ENCODE results near the gene PDCD6IP.
A peak's percentile ranks its signal among the peaks of the same experiment; 100 is the strongest.

Gene PDCD6IP

DNA sequence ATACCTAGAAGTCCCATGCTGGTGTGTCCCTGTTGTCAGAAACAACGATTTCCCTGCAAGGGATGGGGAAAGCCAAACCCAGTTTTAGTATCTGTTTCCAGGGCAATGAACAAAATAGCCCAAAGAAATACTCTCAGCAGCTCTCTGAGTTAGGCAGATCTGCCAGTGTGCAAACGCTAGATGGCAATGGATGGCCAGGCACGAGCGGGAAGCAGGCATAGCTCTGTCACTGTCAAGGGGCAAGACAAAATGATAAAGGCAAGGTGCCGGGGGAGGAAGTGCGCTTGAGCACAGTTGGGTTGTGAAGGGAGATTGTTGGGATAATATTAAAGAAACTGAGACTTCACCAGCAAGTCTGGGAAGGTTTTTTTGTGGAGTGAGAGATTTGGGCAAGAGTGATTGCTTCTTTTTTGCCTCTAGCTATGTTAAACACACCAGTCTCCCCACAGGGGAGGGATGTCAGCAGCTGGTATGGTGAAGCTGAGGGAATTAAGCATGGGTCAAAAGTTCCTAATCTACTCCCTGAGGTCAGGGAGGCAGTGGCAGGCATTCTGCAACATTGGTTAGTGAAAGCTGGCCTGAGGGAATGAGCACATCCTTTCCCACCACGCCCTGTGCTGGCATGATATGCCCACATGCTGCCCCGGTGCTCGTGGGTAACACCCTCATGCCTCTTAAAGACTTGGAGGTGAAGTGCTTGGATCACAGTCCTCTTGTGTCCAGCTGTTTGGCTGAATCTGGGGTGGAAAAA lies 117.5 kb downstream of the PDCD6IP start:
- no peak overlapping the region for H3K9ac ChIP-seq (ENCODE audit: low read depth, low read length, poor library complexity, severe bottlenecking)
- H3K4me1 ChIP-seq (ENCODE audit: insufficient read depth, low read length, poor library complexity, severe bottlenecking): peaks cover 60% of the 10 kb centered on the region
- no peak overlapping the region for H3K4me2 ChIP-seq (ENCODE audit: low read depth, low read length, poor library complexity, severe bottlenecking)
- H3F3A ChIP-seq (ENCODE audit: low read depth): no peaks in the 10 kb centered on the region
- H3K9me2 ChIP-seq (replicated peaks; ENCODE audit: low read depth, low read length): no peaks in the 10 kb centered on the region
- no peaks in the 10 kb centered on the region for H3K9me3 ChIP-seq (ENCODE audit: insufficient read depth, low read depth, low read length)
- TF ChIP-seq, protein P1, sequence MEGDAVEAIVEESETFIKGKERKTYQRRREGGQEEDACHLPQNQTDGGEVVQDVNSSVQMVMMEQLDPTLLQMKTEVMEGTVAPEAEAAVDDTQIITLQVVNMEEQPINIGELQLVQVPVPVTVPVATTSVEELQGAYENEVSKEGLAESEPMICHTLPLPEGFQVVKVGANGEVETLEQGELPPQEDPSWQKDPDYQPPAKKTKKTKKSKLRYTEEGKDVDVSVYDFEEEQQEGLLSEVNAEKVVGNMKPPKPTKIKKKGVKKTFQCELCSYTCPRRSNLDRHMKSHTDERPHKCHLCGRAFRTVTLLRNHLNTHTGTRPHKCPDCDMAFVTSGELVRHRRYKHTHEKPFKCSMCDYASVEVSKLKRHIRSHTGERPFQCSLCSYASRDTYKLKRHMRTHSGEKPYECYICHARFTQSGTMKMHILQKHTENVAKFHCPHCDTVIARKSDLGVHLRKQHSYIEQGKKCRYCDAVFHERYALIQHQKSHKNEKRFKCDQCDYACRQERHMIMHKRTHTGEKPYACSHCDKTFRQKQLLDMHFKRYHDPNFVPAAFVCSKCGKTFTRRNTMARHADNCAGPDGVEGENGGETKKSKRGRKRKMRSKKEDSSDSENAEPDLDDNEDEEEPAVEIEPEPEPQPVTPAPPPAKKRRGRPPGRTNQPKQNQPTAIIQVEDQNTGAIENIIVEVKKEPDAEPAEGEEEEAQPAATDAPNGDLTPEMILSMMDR (conservative IDR thresholded peaks at IDR 0.05; ENCODE audit: low read length): peak; percentile 36; the same call in 1 of the 2 replicates
- TF ChIP-seq EZH2phosphoT487 (IDR thresholded peaks at IDR 0.05; ENCODE audit: borderline replicate concordance): no peak
- H2AFZ ChIP-seq (ENCODE audit: low read length): peak overlapping the region; percentile 25; the same call in 1 of the 2 replicates
- no peaks in the 10 kb centered on the region for H3K36me3 ChIP-seq (ENCODE audit: insufficient read depth, low read length)
- H4K20me1 ChIP-seq (ENCODE audit: insufficient read depth, low read length, poor library complexity, severe bottlenecking): no peaks in the 10 kb centered on the region
- H3K27me3 ChIP-seq (ENCODE audit: insufficient read depth, low read length, poor library complexity, severe bottlenecking): no peaks in the 10 kb centered on the region
- no peak overlapping the region for H3K4me3 ChIP-seq (ENCODE audit: low read length, poor library complexity, severe bottlenecking)
- H3K79me2 ChIP-seq (ENCODE audit: insufficient read depth, low read length): no peaks in the 10 kb centered on the region

DNA sequence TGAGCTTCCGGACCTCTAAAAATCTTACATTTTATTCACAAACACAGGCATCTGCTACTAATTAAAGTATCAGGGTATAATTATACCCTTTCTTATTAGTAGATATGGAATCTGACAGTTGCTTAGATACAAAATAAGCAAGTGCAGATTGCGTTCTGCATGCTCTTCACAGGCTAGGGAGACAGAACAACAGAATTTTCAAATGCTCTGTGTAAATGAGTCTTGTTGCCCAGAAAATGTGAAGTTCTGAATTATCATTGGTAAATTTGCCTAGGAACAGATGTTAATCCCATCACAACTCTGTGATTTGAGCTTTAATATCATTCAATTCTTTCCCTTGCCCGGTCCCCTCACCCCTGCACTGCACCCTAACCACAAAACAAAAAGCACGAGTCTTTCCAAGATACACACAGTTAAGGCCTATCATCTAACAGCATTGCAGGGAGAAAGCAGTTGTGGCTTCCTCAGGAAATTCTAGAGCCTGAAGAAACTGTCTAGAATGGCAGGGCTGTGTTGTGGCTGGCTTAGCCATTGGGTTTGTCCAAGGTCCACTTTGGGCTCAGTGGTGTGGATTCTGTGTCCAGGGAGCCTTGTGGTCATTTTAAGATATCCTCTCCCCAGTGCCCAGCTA lies 119.8 kb downstream of the PDCD6IP start:
- Histone ChIP-seq H3K4me1 (ENCODE audit: insufficient read depth, low read length, poor library complexity, severe bottlenecking) (peaks cover 55% of the 10 kb centered on the region), H3K9me2 (replicated peaks; ENCODE audit: low read depth, low read length) (no peaks in the 10 kb centered on the region), H3K4me2 (ENCODE audit: low read depth, low read length, poor library complexity, severe bottlenecking) (peak overlapping the region; percentile 59), H2AFZ (ENCODE audit: low read length) (no peak overlapping the region), H3K79me2 (ENCODE audit: insufficient read depth, low read length) (no peaks in the 10 kb centered on the region), H3K27me3 (ENCODE audit: insufficient read depth, low read length, poor library complexity, severe bottlenecking) (no peaks in the 10 kb centered on the region), H3K9me3 (ENCODE audit: insufficient read depth, low read depth, low read length) (no peaks in the 10 kb centered on the region), H3F3A (ENCODE audit: low read depth) (no peaks in the 10 kb centered on the region), H3K4me3 (ENCODE audit: low read length, poor library complexity, severe bottlenecking) (peak overlapping the region; percentile 32), H3K36me3 (ENCODE audit: insufficient read depth, low read length) (no peaks in the 10 kb centered on the region), H3K9ac (ENCODE audit: low read depth, low read length, poor library complexity, severe bottlenecking) (peak overlapping the region; percentile 34), H4K20me1 (ENCODE audit: insufficient read depth, low read length, poor library complexity, severe bottlenecking) (no peaks in the 10 kb centered on the region)
- no peak for TF ChIP-seq EZH2phosphoT487 (IDR thresholded peaks at IDR 0.05; ENCODE audit: borderline replicate concordance)
- TF ChIP-seq, protein P1 (conservative IDR thresholded peaks at IDR 0.05; ENCODE audit: low read length): no peak

All from Loucy (cell line).